HCT116 (cell line): Measurements from ENCODE around the gene LGR6. TPM values are rescaled to one million over a fixed set of nuclear protein-coding genes. Genes with fewer than 3 reads are reported as not detected.

Experiments used
- ATAC-seq: fragments of 200-7000 bp; cut with Tn5 transposase; 2 replicates; pipeline ENCODE4 v1.9.1; 2020; ENCODE audit warnings: mild to moderate bottlenecking, moderate library complexity
- BruUV-seq: library from RNA; stranded (reverse); fragments of 400-500 nt; replicated peaks from 2 replicates; lab custom pipeline; 2021; lab: Mats Ljungman, UMichigan
- CTCF ChIA-PET: fragments of 300-600 bp; sonication (Branson Sonifier 250); formaldehyde crosslinking; loops from one replicate; lab custom pipeline; 2021; ENCODE audit warnings: antibody characterized with exemption; lab: Charles Lee
- POLR2A ChIA-PET: fragments of 300-600, 350-600 bp; sonication (Branson Sonifier 250); formaldehyde crosslinking; loops from one replicate; lab custom pipeline; 2021; ENCODE audit warnings: antibody characterized with exemption; lab: Charles Lee
- RAD21 ChIA-PET, 2 experiments: fragments of 300-600 bp; sonication (Branson Sonifier 250); formaldehyde crosslinking; loops; one replicate each; lab custom pipeline; 2023; ENCODE audit warnings: low total read pairs in 2 of 2; ENCODE audit not compliant: uncharacterized antibody in 2 of 2, unreplicated experiment in 2 of 2, low non-redundant PET in 1 of 2; lab: Charles Lee
- DNase-seq: peaks from one replicate; pipeline ENCODE4 v3.0.0-alpha.2; 2010; ENCODE audit warnings: low read depth, low spot score
- H2AFZ ChIP-seq: fragments of 200-600 bp; shearing (Covaris generic), sonication (generic); 2 replicates; pipeline ENCODE4 v1.6.1; 2017; ENCODE audit warnings: low read depth, mixed run types, mixed read lengths, antibody characterized with exemption, low read length; ENCODE audit not compliant: poor library complexity, severe bottlenecking
- H3K27ac ChIP-seq: 2 replicates; pipeline ENCODE4 v1.5.1; 2012; ENCODE audit warnings: low read depth, low read length
- H3K27me3 ChIP-seq: fragments of 200-600 bp; sonication (generic); 2 replicates; pipeline ENCODE4 v1.6.1; 2016; ENCODE audit warnings: mixed run types, low read length, mixed read lengths; ENCODE audit not compliant: insufficient read depth
- H3K36me3 ChIP-seq, 2 experiments: fragments of 200-500 bp in 1 of 2; fragments of 200-600 bp in 1 of 2; sonication (Bioruptor generic) in 1 of 2; sonication (generic) in 1 of 2; 2 replicates each; pipeline versions ENCODE4 v1.5.1 to v1.6.1; 2014 to 2016; ENCODE audit warnings: low read length in 2 of 2, inconsistent platforms in 1 of 2, mixed read lengths in 1 of 2, mixed run types in 1 of 2; ENCODE audit not compliant: insufficient read depth in 2 of 2, control insufficient read depth in 1 of 2
- H3K4me1 ChIP-seq, 2 experiments: fragments of 200-600 bp in 1 of 2; sonication (generic) in 1 of 2; 2 replicates each; pipeline versions ENCODE4 v1.5.1 to v1.6.1; 2012 to 2017; ENCODE audit warnings: low read length in 2 of 2, inconsistent platforms in 1 of 2, mild to moderate bottlenecking in 1 of 2, mixed read lengths in 1 of 2, mixed run types in 1 of 2, moderate library complexity in 1 of 2; ENCODE audit not compliant: insufficient read depth in 2 of 2, control insufficient read depth in 1 of 2
- H3K4me2 ChIP-seq: fragments of 200-600 bp; sonication (generic); 2 replicates; pipeline ENCODE4 v1.6.1; 2017; ENCODE audit warnings: mixed run types, low read length, mixed read lengths
- H3K4me3 ChIP-seq, 2 experiments: fragments of 200-600 bp in 1 of 2; sonication (generic) in 1 of 2; replicated peaks in 1 of 2; 2 replicates each; pipeline ENCODE4 v1.5.1; 2011 to 2016; ENCODE audit warnings: low read length in 2 of 2, control low read depth in 1 of 2, low read depth in 1 of 2, mild to moderate bottlenecking in 1 of 2, mixed read lengths in 1 of 2, mixed run types in 1 of 2
- H3K79me2 ChIP-seq: fragments of 200-600 bp; sonication (generic); 2 replicates; pipeline ENCODE4 v1.6.1; 2017; ENCODE audit warnings: mild to moderate bottlenecking, mixed run types, low read length, moderate library complexity, mixed read lengths; ENCODE audit not compliant: insufficient read depth
- H3K9ac ChIP-seq: fragments of 200-600 bp; sonication (generic); 2 replicates; pipeline ENCODE4 v1.6.1; 2016; ENCODE audit warnings: low read length, mixed read lengths
- H3K9me2 ChIP-seq: fragments of 200-600 bp; sonication (generic), shearing (Covaris generic); 2 replicates; pipeline ENCODE4 v1.6.1; 2017; ENCODE audit warnings: mixed run types, mild to moderate bottlenecking, moderate library complexity; ENCODE audit not compliant: insufficient read depth
- H3K9me3 ChIP-seq, 2 experiments: fragments of 200-500 bp in 1 of 2; fragments of 200-600 bp in 1 of 2; sonication (Bioruptor generic) in 1 of 2; sonication (generic) in 1 of 2; 2 replicates each; pipeline ENCODE4 v1.6.1; 2014 to 2017; ENCODE audit warnings: low read length in 2 of 2, mixed read lengths in 2 of 2, inconsistent platforms in 1 of 2, low read depth in 1 of 2, mild to moderate bottlenecking in 1 of 2, mixed run types in 1 of 2, moderate library complexity in 1 of 2; ENCODE audit not compliant: control insufficient read depth in 1 of 2, insufficient read depth in 1 of 2
- H4K20me1 ChIP-seq: fragments of 200-600 bp; sonication (generic), shearing (Covaris generic); 2 replicates; pipeline ENCODE4 v1.6.1; 2017; ENCODE audit warnings: mixed run types, mild to moderate bottlenecking, moderate library complexity; ENCODE audit not compliant: insufficient read depth
- CBX3 ChIP-seq: IDR thresholded peaks from 2 replicates; pipeline ENCODE4 v1.6.1; 2012; ENCODE audit warnings: low read depth
- ELF1 ChIP-seq: IDR thresholded peaks from 2 replicates; pipeline ENCODE4 v1.6.1; 2012; ENCODE audit warnings: low read depth, borderline replicate concordance
- EZH2phosphoT487 ChIP-seq: fragments of 200-600 bp; IDR thresholded peaks from 2 replicates; pipeline ENCODE4 v1.6.1; 2018; ENCODE audit warnings: antibody characterized with exemption, borderline replicate concordance
- POLR2A ChIP-seq: IDR thresholded peaks from 2 replicates; pipeline ENCODE4 v1.7.0; 2011; ENCODE audit warnings: borderline replicate concordance; ENCODE audit not compliant: insufficient read depth, insufficient read length; ENCODE audit errors: extremely low read depth
- RAD21 ChIP-seq: IDR thresholded peaks from 2 replicates; pipeline ENCODE4 v1.6.1; 2012; ENCODE audit warnings: low read depth, mild to moderate bottlenecking
- SIN3A ChIP-seq: IDR thresholded peaks from 2 replicates; pipeline ENCODE4 v1.6.1; 2012; ENCODE audit warnings: low read depth
- SRF ChIP-seq: IDR thresholded peaks from 2 replicates; pipeline ENCODE4 v1.6.1; 2012; ENCODE audit warnings: low read depth
- TCF7L2 ChIP-seq: IDR thresholded peaks from 2 replicates; pipeline ENCODE4 v1.7.0; 2011; ENCODE audit warnings: borderline replicate concordance, inconsistent platforms; ENCODE audit not compliant: insufficient read depth, insufficient read length; ENCODE audit errors: extremely low read depth
- ZNF274 ChIP-seq: fragments of 200-500 bp; sonication (Bioruptor generic); IDR thresholded peaks from 2 replicates; pipeline ENCODE4 v1.6.1; 2014; ENCODE audit warnings: mild to moderate bottlenecking, low read depth, low read length, inconsistent platforms
- intact Hi-C: fragments of 100-400 bp; cut with micrococcal nuclease; formaldehyde crosslinking; loops from 2 replicates; pipeline ENCODE4 v1.10.0; 2022
- total RNA-seq: library from RNA; stranded (reverse); gene quantifications from one replicate; pipeline ENCODE4 v1.2.1, GENCODE V29; 2021; ENCODE audit not compliant: unreplicated experiment
- TF ChIP-seq, protein P1 (sequence below), 3 experiments: fragments of 200-600 bp in 1 of 3; sonication (generic) in 1 of 3; IDR thresholded peaks in 2 of 3; conservative IDR thresholded peaks in 1 of 3; 2 replicates each; pipeline ENCODE4 v1.5.1; 2012 to 2017; ENCODE audit warnings: low read depth in 2 of 3, low read length in 2 of 3, antibody characterized with exemption in 1 of 3, borderline replicate concordance in 1 of 3, control low read depth in 1 of 3, mild to moderate bottlenecking in 1 of 3, mixed read lengths in 1 of 3, mixed run types in 1 of 3, moderate library complexity in 1 of 3; ENCODE audit not compliant: insufficient read depth in 1 of 3
- TF ChIP-seq, protein P2 (sequence below): IDR thresholded peaks from 2 replicates; pipeline ENCODE4 v1.6.1; 2011; ENCODE audit warnings: mild to moderate bottlenecking, low read length, moderate library complexity; ENCODE audit not compliant: insufficient replicate concordance; ENCODE audit errors: extremely low read depth
- TF ChIP-seq, protein P3 (sequence below): IDR thresholded peaks from 2 replicates; pipeline ENCODE4 v1.6.1; 2012

Gene LGR6
- total RNA-seq, 1 experiment from 2014 or later, result 0.20 TPM

DNA sequence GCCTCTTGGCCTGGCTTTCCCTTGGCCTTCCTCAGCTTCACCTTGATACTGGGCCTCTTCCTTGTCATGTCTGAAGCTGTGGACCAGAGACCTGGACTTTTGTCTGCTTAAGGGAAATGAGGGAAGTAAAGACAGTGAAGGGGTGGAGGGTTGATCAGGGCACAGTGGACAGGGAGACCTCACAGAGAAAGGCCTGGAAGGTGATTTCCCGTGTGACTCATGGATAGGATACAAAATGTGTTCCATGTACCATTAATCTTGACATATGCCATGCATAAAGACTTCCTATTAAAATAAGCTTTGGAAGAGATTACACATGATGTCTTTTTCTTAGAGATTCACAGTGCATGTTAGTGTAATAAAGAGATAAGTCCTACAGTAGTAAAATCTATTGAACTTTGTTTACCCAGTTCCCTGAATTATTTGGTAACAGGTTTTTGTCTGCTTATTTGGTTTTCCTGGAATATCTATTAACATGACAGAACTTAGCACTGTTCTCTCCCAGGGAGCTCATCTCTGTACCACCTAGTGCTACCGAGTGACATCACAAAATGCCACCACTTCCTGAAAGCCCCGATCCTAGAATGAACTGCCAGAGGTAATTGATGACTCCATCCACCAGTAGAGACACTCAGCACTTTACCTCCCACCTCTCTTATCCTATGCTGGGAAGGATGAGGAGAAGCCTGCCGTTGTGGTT lies 125.9 kb downstream of the LGR6 start (continued):
- TF ChIP-seq, protein P1, sequence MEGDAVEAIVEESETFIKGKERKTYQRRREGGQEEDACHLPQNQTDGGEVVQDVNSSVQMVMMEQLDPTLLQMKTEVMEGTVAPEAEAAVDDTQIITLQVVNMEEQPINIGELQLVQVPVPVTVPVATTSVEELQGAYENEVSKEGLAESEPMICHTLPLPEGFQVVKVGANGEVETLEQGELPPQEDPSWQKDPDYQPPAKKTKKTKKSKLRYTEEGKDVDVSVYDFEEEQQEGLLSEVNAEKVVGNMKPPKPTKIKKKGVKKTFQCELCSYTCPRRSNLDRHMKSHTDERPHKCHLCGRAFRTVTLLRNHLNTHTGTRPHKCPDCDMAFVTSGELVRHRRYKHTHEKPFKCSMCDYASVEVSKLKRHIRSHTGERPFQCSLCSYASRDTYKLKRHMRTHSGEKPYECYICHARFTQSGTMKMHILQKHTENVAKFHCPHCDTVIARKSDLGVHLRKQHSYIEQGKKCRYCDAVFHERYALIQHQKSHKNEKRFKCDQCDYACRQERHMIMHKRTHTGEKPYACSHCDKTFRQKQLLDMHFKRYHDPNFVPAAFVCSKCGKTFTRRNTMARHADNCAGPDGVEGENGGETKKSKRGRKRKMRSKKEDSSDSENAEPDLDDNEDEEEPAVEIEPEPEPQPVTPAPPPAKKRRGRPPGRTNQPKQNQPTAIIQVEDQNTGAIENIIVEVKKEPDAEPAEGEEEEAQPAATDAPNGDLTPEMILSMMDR (IDR thresholded peaks at IDR 0.05 in 2 of 3, conservative IDR thresholded peaks at IDR 0.05 in 1 of 3; ENCODE audit: borderline replicate concordance in 1 of 3, insufficient read depth in 1 of 3, low read depth in 2 of 3, low read length in 2 of 3), result no peak
- TF ChIP-seq EZH2phosphoT487, result no peak
- TF ChIP-seq SIN3A, result no peak
- no peak for TF ChIP-seq RAD21
- no peak for TF ChIP-seq POLR2A

DNA sequence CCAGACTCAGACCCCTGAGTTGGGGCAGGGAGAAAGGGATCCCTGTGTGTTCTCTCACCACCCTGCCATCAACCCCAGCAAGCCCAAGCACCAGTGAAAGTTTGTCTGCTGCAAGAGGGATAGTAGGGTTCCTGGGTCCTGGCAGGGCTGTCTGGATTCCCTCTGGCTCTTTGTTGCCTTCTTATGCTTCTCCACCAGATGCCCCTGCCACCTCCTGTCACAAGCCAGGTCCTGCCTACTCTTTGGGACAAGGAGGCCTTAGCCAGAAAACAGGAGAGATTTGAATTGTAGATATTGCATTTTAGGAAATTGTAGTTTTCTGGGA lies 126.4 kb downstream of the LGR6 start:
- Histone ChIP-seq H3K9me2 (no peaks in the 10 kb centered on the region), H3K36me3 (no peaks in the 10 kb centered on the region), H4K20me1 (no peaks in the 10 kb centered on the region), H3K4me3 (no peak overlapping the region), H3K9ac (no peak overlapping the region), H3K4me2 (no peak overlapping the region), H2AFZ (no peak overlapping the region), H3K4me1 (no peaks in the 10 kb centered on the region), H3K9me3 (no peaks in the 10 kb centered on the region), H3K27ac (no peak overlapping the region), H3K79me2 (no peaks in the 10 kb centered on the region), H3K27me3 (no peaks in the 10 kb centered on the region)
- no TSS peak for BruUV-seq
- POLR2A ChIA-PET, result no interaction called here
- TF ChIP-seq ELF1 (no peak), ZNF274 (no peak), SRF (no peak), CBX3 (no peak), TCF7L2 (no peak)
- TF ChIP-seq, protein P2, sequence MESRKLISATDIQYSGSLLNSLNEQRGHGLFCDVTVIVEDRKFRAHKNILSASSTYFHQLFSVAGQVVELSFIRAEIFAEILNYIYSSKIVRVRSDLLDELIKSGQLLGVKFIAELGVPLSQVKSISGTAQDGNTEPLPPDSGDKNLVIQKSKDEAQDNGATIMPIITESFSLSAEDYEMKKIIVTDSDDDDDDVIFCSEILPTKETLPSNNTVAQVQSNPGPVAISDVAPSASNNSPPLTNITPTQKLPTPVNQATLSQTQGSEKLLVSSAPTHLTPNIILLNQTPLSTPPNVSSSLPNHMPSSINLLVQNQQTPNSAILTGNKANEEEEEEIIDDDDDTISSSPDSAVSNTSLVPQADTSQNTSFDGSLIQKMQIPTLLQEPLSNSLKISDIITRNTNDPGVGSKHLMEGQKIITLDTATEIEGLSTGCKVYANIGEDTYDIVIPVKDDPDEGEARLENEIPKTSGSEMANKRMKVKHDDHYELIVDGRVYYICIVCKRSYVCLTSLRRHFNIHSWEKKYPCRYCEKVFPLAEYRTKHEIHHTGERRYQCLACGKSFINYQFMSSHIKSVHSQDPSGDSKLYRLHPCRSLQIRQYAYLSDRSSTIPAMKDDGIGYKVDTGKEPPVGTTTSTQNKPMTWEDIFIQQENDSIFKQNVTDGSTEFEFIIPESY, result no peak
- TF ChIP-seq, protein P3, sequence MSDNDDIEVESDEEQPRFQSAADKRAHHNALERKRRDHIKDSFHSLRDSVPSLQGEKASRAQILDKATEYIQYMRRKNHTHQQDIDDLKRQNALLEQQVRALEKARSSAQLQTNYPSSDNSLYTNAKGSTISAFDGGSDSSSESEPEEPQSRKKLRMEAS, result no peak
- DNase-seq (no peak), ATAC-seq (no peak)
- RAD21 ChIA-PET, result no interaction called here
- intact Hi-C loops, result no loop called here
- CTCF ChIA-PET, result interaction anchor here (1.2 kb wide), 1 partner anchor 131 kb away, joined by 3 read pairs; no protein-coding TSS in a partner anchor
